HepG2 (cell line): ENCODE measurements around the gene RASSF8. TPM values are rescaled to one million over a fixed set of nuclear protein-coding genes. Genes with fewer than 3 reads are reported as not detected.

Experiments used
- DMTF1 ChIP-seq: sonication (generic); formaldehyde crosslinking; IDR thresholded peaks from 2 replicates; pipeline ENCODE4 v1.4.0; 2020; ENCODE audit warnings: mild to moderate bottlenecking, missing genetic modification reagents
- FIP1L1 ChIP-seq: fragments of 200-400 bp; formaldehyde crosslinking; IDR thresholded peaks from 2 replicates; pipeline ENCODE4 v1.6.1; 2018; ENCODE audit warnings: low read depth, mild to moderate bottlenecking, low read length, moderate library complexity, borderline replicate concordance; ENCODE audit not compliant: insufficient read depth
- GABPA ChIP-seq, 2 experiments: IDR thresholded peaks; 2 replicates each; pipeline ENCODE4 v1.6.1; 2011 to 2016; ENCODE audit warnings: low read depth in 2 of 2, low read length in 1 of 2, missing biosample characterization in 1 of 2, missing genetic modification characterization in 1 of 2
- HDAC6 ChIP-seq: fragments of 200-600 bp; sonication (generic); IDR thresholded peaks from 2 replicates; pipeline ENCODE4 v1.7.0; 2017; ENCODE audit warnings: mild to moderate bottlenecking, antibody characterized with exemption, low read length, low read depth
- NFE2 ChIP-seq: sonication (generic); formaldehyde crosslinking; IDR thresholded peaks from 2 replicates; pipeline ENCODE4 v1.4.0; 2020; ENCODE audit warnings: missing genetic modification reagents
- RNF2 ChIP-seq: fragments of 450-650 bp; conservative IDR thresholded peaks from 2 replicates; pipeline ENCODE4 v1.6.1; 2016; ENCODE audit warnings: low read depth
- SETDB1 ChIP-seq: sonication (generic); formaldehyde crosslinking; IDR thresholded peaks from 2 replicates; pipeline ENCODE4 v1.5.1; 2020; ENCODE audit warnings: missing genetic modification reagents, mild to moderate bottlenecking, borderline replicate concordance
- SKIL ChIP-seq: sonication (generic); formaldehyde crosslinking; IDR thresholded peaks from 2 replicates; pipeline ENCODE4 v1.8.0; 2022; ENCODE audit warnings: missing genetic modification reagents, mild to moderate bottlenecking, moderate library complexity, borderline replicate concordance
- ZBTB49 ChIP-seq: sonication (generic); formaldehyde crosslinking; IDR thresholded peaks from 2 replicates; pipeline ENCODE4 v1.4.0; 2020; ENCODE audit warnings: missing genetic modification reagents, borderline replicate concordance
- ZFP91 ChIP-seq: sonication (generic); formaldehyde crosslinking; IDR thresholded peaks from 2 replicates; pipeline ENCODE4 v1.9.0; 2022; ENCODE audit warnings: missing genetic modification reagents, mild to moderate bottlenecking, borderline replicate concordance
- ZGPAT ChIP-seq: IDR thresholded peaks from 2 replicates; pipeline ENCODE4 v1.6.1; 2016; ENCODE audit warnings: mild to moderate bottlenecking
- ZNF30 ChIP-seq: sonication (generic); formaldehyde crosslinking; IDR thresholded peaks from 2 replicates; pipeline ENCODE4 v1.5.0; 2020; ENCODE audit warnings: mild to moderate bottlenecking, missing genetic modification reagents
- ZNF687 ChIP-seq: sonication (generic); formaldehyde crosslinking; IDR thresholded peaks from 2 replicates; pipeline ENCODE4 v1.5.1; 2020; ENCODE audit warnings: mild to moderate bottlenecking, missing genetic modification reagents, moderate library complexity
- polyA plus RNA-seq, 8 experiments: library from polyadenylated mRNA; depleted of rRNA in 3 of 8; stranded (reverse) in 7 of 8; unstranded in 1 of 8; fragments of >200 nt; fragmentation: Illumina TruSeq in 4 of 8; extraction: Trizol in 4 of 8; gene quantifications; 2 replicates each; pipeline versions ENCODE4 v1.2.1 to v1.2.3, GENCODE V29; 2011 to 2016; ENCODE audit warnings: low read depth in 4 of 8, missing spikeins in 1 of 8, mixed read lengths in 1 of 8; ENCODE audit not compliant: insufficient read depth in 1 of 8
- total RNA-seq, 5 experiments: library from RNA; depleted of rRNA; stranded (reverse); fragments of >200 nt; fragmentation: Illumina TruSeq; extraction: Trizol; gene quantifications; 2 replicates each; pipeline ENCODE4 v1.2.3, GENCODE V29; 2016; ENCODE audit warnings: low read depth in 1 of 5

RASSF8 gene
- total and polyA plus RNA-seq, 2 of the 13 experiments (the other 11 are each of a cell fraction or from before 2014, with no cell fraction given) = 0.82 to 9.2 TPM

GRCh38 chr12:25957793-25958427 lies 572 bp upstream of the RASSF8 start (continued):
- TF ChIP-seq ZNF687 (CRISPR knock-in tag) (peak; percentile 57), ZBTB49 (no peak), DMTF1 (CRISPR knock-in tag) (no peak), ZNF30 (CRISPR knock-in tag) (no peak), GABPA (IDR thresholded peaks at IDR 0.05; ENCODE audit: low read depth, low read length) (no peak), GABPA (CRISPR knock-in tag; IDR thresholded peaks at IDR 0.05; ENCODE audit: low read depth) (no peak), ZGPAT (CRISPR knock-in tag) (no peak), ZFP91 (CRISPR knock-in tag) (peak; percentile 63), SETDB1 (CRISPR knock-in tag) (no peak), FIP1L1 (no peak), NFE2 (CRISPR knock-in tag) (no peak), SKIL (CRISPR knock-in tag) (no peak), HDAC6 (no peak), RNF2 (0 out of 2 replicates have a peak, but pooled peaks have one; percentile 42)
